HG03175 (cell line): ENCODE results near the gene SETDB2.

Experiments used
- ATAC-seq: cut with Tn5 transposase; IDR thresholded peaks from one replicate; pipeline ENCODE4 v1.9.1; 2021; ENCODE audit warnings: mild to moderate bottlenecking, moderate library complexity; ENCODE audit not compliant: unreplicated experiment

The SETDB2 gene

DNA sequence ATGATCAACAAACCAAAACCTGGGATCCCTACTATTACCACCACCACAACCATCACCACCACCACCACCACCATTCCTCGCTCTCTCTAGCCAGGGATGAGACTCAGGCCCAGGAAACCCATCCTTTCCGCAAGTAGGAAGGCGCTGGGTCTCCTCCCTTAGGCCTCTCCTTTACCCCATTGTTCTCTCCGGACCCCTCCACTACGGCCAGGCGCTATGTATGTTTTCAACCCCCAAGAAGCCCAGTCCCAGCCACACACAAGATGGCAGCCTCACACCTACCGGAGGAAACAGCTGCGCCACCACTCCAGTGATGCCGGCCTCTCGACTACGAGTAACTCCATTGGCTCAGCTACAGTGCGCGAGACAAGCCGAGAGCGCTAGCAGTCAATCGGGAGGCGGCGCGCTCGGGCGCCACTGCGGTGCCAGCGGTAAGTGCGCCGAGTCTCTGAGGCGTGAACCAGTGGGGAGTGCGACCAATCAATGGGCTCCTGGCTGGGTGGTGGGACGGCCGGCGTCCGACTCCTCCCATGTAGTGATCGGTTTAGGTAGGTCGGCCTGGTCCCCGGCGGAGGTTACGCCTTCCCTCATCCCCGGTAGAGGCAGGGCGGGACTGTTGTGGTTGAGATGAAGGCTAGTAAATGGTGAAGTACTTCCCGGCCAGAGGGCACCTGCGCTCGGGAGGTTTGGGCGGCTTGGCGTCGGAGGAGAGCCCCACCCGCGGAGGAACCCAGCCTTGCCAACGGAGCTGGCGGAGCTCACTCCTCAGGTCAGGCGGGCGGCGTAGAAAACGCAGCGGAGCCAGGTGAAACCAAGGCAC lies at the start of gene SETDB2, which contains the start of gene CAB39L:
Gene SETDB2, plus strand, starts transcription at position 571 of the 820 bp plus-strand sequence. CDS start 7,620 bp downstream, outside the sequence.
Gene CAB39L, minus strand, starts transcription at position 361 of the 820 bp plus-strand sequence. CDS start 61,154 bp downstream, outside the sequence.
- ATAC-seq = peak; percentile 93

DNA sequence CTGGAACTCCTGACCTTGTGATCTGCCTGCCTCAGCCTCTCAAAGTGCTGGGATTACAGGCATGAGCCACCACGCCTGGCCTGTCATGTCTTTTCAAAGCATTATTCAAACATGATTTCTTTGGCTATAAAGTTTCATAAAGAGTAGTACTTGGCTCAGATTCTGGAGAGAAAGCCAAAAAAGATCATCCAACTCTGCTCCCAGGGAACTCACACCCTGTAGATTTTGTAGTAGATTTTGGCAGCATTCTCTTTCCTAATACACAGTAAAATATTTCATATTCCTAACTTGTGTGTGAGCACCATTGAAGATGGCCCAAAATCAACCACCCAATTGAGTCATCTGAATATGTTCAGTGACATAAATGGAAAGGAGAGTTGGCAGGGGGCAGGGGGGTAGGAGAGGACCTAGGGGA lies 48.6 kb upstream of the SETDB2 start:
- no peak for ATAC-seq

DNA sequence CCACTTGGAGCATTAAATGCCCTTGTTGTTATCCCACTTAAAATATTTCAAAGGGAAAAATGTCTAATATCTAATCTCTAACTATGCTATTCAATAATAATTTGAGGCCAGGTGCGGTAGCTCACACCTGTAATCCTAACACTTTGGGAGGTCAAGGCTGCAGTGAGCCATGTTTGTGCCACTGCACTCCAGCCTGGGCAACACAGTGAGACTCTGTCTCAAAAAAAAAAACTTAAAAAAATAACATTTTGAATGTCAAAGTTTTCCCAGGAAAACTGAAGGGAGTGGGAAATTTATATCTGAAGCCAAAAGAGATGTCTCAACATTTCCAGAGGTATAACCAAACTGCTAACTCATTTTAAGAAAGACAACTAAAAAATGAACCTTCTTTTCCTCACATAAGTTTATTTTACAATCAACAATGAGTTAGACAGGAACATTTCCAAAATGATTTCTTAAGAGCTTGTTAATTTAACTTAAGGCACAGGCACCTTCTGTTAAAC lies 48.1 kb upstream of the SETDB2 start:
- ATAC-seq = no peak

DNA sequence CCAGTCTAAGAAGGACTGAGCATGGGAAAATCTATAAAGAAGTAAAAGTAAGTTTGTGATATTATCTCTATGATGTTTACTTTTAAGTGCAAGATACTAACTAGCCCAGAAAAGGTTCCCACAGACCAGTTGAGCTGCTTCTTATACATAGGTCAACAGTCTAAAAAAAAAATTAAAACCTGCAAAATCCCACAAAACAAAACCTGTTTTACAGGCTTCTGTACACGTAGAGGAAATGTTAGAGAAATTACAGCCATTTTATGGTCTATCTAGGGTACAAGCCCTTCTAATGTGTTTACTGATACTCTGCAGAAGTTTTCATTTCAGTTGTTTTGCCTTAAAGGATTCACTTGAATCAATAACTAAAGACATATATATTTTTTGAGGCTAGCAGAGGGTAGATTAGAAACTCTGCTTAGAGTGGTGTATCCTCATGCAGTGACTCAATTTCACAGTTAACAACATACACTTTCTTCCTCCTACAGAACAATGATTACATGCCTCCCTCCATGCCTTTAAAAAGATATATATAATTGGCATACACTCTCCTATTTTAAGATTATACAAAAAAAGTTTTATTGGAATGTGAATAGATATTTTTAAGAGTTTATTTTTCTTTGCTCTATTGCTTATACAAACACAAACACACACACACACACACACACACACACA lies 44.1 kb upstream of the SETDB2 start:
- ATAC-seq = no peak

DNA sequence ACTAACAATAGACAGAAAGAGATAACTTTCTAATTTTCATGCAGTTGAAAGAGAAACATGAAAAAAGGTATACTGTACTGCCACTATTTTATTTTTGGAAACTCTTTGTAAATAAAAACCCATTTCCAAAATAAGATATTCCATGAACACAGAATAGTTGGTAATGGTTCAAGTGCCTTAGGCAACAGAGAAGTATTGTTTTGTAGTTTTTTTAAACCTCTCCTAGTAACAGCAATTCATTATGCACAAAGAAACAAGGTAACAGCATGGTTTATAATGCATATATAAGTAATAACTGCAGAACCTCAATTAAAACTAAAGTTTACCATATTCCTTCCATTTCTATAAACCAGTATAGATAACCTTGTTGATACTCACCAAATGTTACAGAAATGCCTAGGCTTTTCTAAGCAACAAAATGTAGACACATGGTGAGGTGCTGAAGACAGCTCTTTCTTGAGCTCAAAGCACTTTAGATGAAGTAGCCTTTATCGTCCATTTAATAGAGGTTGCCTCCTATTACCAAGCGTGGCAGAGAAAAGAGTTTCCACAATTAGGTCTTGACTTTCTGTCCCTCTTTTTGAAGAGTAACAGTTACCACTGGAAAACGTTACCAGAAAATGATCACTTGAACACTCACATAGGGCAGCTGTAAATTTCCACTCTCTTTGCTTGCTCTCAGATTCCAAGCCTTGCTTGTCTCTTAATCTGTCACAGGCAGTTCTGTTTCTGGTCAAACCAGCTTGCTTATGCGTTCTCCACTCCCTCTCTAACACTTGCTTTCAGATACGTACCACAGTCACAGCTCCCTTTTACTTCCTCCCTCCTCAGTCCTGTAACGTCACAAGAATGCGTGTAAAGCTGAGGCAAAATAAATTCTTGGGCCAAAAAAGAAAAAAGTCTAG lies 43.1 kb upstream of the SETDB2 start:
- no peak for ATAC-seq

- no peak for ATAC-seq
Measured at GRCh38 chr13:49403996-49404702, 39.9 kb upstream of the SETDB2 start.

GRCh38 chr13:49404703-49405020 lies 39.4 kb upstream of the SETDB2 start:
- ATAC-seq = no peak

DNA sequence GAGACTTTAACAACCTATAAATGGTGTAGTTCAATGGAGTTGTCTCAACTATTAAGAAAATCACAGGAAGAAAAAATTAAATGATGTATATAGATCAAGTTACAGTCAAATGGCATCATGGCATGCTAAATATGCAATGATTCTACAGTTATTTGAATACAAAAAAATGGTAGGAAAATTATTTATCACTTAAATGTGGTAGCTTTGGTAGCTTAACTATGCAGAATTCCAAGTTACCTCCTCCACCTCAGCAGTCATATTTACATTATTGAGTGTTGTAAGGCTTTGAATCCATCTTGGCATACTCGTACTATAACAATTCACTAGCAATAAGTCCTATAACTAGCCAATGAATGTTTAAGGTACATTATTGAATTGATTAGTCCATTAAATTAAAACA lies 37.0 kb upstream of the SETDB2 start:
- ATAC-seq = no peak

GRCh38 chr13:49407936-49408335 lies 36.1 kb upstream of the SETDB2 start:
- no peak for ATAC-seq

- ATAC-seq = no peak
Measured at GRCh38 chr13:49409008-49409407, 35.1 kb upstream of the SETDB2 start.

- ATAC-seq = no peak
Measured at GRCh38 chr13:49410006-49410405, 34.1 kb upstream of the SETDB2 start.

DNA sequence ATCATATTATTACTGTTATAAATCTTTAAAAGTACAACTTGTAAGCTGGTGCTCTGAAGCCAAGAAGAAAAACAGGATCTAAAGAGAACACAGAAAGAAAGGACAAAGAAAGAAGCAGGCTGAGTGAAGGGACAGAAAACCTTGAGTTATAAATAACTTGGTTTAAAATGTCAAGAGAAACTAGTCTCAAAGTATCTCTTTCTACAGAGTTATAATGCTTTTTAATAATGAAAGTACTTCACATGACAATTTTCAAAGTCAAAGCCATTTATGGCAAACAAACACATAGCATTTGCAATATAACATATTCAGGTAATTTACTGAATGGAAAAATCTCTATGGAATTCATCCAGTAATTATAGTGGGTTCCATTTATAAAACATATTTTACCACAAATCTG lies 33.6 kb upstream of the SETDB2 start:
- no peak for ATAC-seq

DNA sequence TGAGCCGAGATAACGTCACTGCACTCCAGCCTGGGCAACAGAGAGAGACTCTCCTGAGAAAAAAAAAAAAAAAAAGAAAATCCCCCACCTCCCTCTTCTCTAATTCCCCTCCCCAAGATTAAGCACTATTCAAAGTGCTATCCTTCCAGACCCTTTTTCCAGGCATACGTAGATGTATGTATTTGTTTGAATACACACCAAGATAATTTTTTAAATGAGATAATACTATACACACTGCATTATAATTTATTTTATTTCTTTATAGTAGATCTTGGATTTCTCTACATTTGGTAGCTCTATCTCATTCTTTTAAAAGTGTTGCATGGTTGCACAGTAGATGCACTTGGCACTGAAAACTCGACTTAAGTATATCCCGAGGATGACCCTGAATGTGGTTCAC lies 32.7 kb upstream of the SETDB2 start:
- ATAC-seq = no peak

DNA sequence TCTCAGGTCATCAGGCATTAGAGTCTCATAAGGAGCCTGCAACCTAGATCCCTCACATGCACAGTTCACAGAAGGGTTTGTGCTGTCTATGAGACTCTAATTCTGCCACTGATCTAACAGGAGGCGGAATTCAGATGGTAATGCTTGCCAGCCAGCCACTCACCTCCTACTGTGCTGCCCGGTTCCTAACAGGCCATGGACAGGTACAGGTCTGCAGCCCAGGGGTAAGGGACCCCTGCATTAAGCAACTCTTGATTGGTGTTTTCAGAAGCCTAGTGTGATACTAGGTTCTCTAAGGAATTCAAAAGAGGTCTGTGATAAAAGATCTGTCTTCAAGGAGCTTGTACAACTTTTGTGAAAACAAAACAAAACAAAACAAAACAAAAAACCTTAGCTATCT lies 31.3 kb upstream of the SETDB2 start:
- no peak for ATAC-seq

DNA sequence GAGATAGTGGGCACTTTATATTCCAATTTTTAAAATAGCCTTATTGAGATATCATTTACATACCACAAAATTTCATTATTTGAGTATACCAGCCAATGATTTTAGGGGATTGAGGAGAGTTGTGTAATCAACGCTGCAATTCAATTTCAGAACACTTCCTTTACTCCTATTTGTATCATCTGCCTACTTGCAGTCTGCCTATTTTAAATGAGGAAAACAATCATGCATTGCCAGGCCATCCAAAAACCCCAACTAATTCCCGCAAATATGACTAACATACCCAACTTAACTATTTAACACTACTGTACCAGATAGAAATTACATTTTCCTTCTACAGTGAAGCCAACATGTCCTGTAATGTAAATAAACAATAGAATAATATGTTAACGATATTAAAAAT lies 26.9 kb upstream of the SETDB2 start:
- no peak for ATAC-seq

DNA sequence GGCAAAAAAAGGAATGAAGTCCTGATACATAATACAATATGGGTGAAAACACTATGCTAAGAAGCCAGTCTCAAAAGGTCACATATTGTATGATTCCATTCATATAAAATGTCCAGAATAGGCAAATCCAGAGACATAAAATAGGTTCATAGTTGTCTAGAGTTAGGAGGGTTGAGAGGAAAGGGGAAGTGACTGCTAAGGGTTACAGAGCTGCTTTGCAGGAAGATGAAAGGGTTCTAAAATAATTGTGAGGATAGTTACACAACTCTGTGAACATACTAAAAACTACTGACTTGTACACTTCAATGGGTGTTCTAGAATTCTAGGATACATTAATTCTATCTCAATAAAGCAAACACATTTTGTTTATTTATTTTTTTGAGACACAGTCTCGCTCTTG lies 25.9 kb upstream of the SETDB2 start:
- ATAC-seq = no peak

DNA sequence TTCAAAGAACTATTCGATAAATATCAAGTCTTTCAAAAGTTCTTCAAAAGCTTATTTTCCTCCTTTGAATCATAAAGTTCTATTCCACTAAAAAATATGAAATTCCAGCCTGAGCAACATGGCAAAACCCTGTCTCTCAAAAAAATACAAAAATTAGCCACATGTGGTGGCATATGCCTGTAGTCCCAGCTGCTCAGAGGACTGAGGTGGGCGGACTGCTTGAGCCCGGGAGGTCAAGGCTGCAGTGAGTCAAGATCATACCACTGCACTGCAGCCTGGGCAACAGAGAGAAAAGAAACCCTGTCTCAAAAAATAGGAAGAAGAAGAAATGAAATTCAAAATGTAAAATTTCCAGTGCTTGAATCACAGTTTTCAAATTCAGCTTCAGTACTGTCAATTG lies 24.8 kb upstream of the SETDB2 start:
- no peak for ATAC-seq

GRCh38 chr13:49421391-49421790 lies 22.7 kb upstream of the SETDB2 start:
- ATAC-seq = peak; percentile 60

DNA sequence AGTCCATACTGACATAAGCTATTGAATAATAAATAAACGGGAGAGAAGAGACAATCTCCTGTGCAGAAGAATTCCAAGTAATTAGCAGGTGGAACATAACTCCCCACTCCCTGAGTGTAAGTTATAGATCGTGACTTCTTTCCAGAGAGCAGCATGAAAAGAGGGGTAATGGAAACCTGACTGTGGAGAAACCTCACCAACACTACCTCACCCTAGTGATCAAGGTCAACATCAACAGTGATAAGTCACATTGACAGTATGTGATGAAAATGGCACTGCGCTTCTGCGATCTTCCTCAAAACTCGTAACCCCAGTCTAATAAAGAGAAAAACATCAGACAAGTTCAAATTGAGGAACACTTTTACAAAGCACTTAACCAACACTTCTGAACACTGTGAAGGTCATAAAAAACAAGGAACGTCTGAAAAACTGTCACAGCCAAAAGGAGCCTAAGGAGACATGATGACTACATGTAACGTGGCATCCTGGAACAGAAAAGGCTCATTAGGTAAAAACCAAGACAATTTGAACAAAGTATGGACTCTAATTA lies 20.0 kb upstream of the SETDB2 start:
- ATAC-seq = no peak

DNA sequence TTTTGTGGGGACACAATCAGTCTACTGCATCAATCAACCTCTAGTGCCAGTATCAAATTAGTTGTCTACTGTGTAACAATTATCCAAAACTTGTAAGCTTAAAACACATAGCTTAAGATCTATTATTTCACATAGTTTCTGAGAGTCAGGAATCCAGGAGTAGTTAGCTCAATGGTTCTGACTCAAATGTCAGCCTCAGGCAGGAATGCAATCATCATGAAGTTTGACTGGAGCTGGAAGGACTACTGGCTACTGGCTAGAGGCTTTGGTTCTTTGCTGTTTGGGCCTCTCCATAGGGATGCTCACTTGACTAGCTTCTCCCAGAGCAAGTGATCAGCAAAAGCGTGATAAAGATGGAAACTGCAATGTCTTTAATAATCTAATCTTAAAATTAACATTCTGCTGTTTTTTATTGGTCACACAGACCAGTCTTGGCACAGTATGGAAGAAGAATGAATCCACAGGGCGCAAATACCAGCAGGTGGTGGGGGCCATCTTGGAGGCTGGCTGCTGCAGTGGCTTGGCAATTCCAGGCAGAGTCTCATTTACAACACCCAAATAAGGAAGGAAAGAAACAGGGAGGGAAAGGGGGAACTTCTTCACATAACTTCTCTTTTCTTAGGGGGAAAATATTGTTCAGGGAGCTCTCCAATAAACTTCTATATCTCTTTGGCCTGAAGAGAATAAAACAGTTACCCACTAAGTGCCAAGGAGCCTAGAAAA lies 15.9 kb upstream of the SETDB2 start:
- no peak for ATAC-seq
